Lower leg skin (tissue), 3 donors: ENCODE results near the gene RGS7BP.

Experiments used
- CTCF ChIP-seq, 3 donors: fragments of 450-650 bp; IDR thresholded peaks; one replicate each; pipeline ENCODE4 v1.5.1; 2016; ENCODE audit warnings: antibody characterized with exemption in 3 of 3, mild to moderate bottlenecking in 3 of 3, moderate library complexity in 2 of 3
- POLR2A ChIP-seq, 2 donors: fragments of 450-650 bp; IDR thresholded peaks; one replicate each; pipeline ENCODE4 v1.6.1; 2016 to 2017; ENCODE audit warnings: antibody characterized with exemption in 2 of 2, mild to moderate bottlenecking in 1 of 2, moderate library complexity in 1 of 2

DNA sequence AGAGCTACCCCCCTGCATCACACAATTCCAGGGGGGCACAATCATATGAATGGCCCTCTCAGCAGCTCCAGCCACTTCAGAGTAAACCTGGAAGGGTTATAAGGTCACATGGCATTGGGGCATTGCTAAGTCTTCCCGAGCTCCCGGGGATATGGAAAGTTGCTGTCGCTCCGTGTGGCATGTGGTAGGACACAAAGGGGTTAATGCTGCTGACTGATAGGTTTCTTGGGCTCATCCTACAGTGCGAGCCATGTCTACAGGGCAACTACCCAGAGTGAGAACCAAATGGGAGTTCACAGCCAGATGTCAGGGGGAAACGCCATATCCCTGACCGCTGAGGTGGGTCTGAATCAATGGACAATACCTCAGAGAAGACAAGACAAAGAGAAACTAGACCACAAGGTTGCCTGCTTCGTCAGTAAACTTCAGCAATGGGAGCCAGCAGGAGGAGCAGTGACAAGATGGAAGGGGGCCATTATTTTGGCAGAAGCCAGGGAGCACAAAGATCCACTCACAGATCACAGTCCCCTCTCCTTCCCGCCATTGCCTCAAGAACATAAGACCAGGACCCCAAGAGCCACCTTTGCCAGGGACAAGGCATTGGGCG, 132.1 kb downstream of the RGS7BP start:
- TF ChIP-seq CTCF (IDR thresholded peaks at IDR 0.05) (no peak), POLR2A (IDR thresholded peaks at IDR 0.05) (no peak)
